A673 (cell line): ENCODE data around the gene TRIAP1. TPM values are rescaled to one million over a fixed set of nuclear protein-coding genes. Genes with fewer than 3 reads are reported as not detected.

Experiments used
- Bru-seq: library from RNA; stranded (reverse); fragments of 400-500 nt; gene quantifications from one replicate; lab custom pipeline; 2021; lab: Mats Ljungman, UMichigan
- BruChase-seq, 2 experiments: library from RNA; stranded (reverse); fragments of 400-500 nt; gene quantifications; one replicate each; lab custom pipeline; 2021; lab: Mats Ljungman, UMichigan
- BruUV-seq: library from RNA; stranded (reverse); fragments of 400-500 nt; replicated peaks from 2 replicates; lab custom pipeline; 2021; lab: Mats Ljungman, UMichigan
- CTCF ChIA-PET: fragments of 300-600 bp; sonication (Branson Sonifier 250); formaldehyde crosslinking; loops from one replicate; lab custom pipeline; 2022; ENCODE audit warnings: antibody characterized with exemption; lab: Charles Lee
- POLR2A ChIA-PET: fragments of 300-600 bp; sonication (Branson Sonifier 250); formaldehyde crosslinking; loops from one replicate; lab custom pipeline; 2022; ENCODE audit warnings: antibody characterized with exemption; ENCODE audit not compliant: low non-redundant PET; lab: Charles Lee
- DNase-seq: peaks from one replicate; pipeline ENCODE4 v3.0.0-alpha.2; 2015; ENCODE audit warnings: low spot score
- H3K27ac ChIP-seq: fragments of 200-600 bp; sonication (generic); 2 replicates; pipeline ENCODE4 v1.5.1; 2016; ENCODE audit warnings: mixed run types, low read depth, mild to moderate bottlenecking, mixed read lengths, antibody characterized with exemption, low read length; ENCODE audit not compliant: poor library complexity, severe bottlenecking
- H3K27me3 ChIP-seq: fragments of 200-600 bp; sonication (generic); replicated peaks from 2 replicates; pipeline ENCODE4 v1.6.1; 2017; ENCODE audit warnings: mixed run types, low read depth, mild to moderate bottlenecking, mixed read lengths, antibody characterized with exemption, low read length; ENCODE audit not compliant: insufficient read depth, poor library complexity
- H3K36me3 ChIP-seq: fragments of 200-600 bp; sonication (generic); 2 replicates; pipeline ENCODE4 v1.6.1; 2016; ENCODE audit warnings: mixed run types, mild to moderate bottlenecking, mixed read lengths, antibody characterized with exemption, low read length; ENCODE audit not compliant: insufficient read depth, poor library complexity, severe bottlenecking
- H3K4me1 ChIP-seq: fragments of 200-600 bp; sonication (generic); 2 replicates; pipeline ENCODE4 v1.6.1; 2017; ENCODE audit warnings: mixed run types, mild to moderate bottlenecking, mixed read lengths, antibody characterized with exemption, low read length; ENCODE audit not compliant: insufficient read depth, poor library complexity, severe bottlenecking
- H3K4me3 ChIP-seq: fragments of 200-600 bp; sonication (generic); 2 replicates; pipeline ENCODE4 v1.5.1; 2016; ENCODE audit warnings: low read depth, mixed run types, mild to moderate bottlenecking, mixed read lengths, low read length; ENCODE audit not compliant: poor library complexity, severe bottlenecking
- H3K9me3 ChIP-seq: fragments of 200-600 bp; sonication (generic); 2 replicates; pipeline ENCODE4 v1.6.1; 2016; ENCODE audit warnings: mixed run types, low read depth, mild to moderate bottlenecking, mixed read lengths, antibody characterized with exemption, low read length; ENCODE audit not compliant: poor library complexity, severe bottlenecking
- EZH2 ChIP-seq: fragments of 200-600 bp; sonication (generic); IDR thresholded peaks from 2 replicates; pipeline ENCODE4 v1.6.1; 2017; ENCODE audit warnings: borderline replicate concordance, low read depth, mild to moderate bottlenecking, mixed read lengths, antibody characterized with exemption, low read length; ENCODE audit not compliant: poor library complexity, severe bottlenecking
- intact Hi-C: fragments of 100-400 bp; cut with micrococcal nuclease; formaldehyde crosslinking; loops from one replicate; pipeline ENCODE4 v1.10.0; 2022; ENCODE audit not compliant: unreplicated experiment
- long read RNA-seq: library from polyadenylated mRNA; stranded (forward); transcript quantifications from one replicate; pipeline ENCODE4 v2.0.0, GENCODE V29; 2022
- total RNA-seq: library from RNA; stranded (reverse); gene quantifications from 2 replicates; pipeline ENCODE4 v1.2.3, GENCODE V29; 2021
- TF ChIP-seq, protein P1 (sequence below): fragments of 300-800, 200-600 bp; sonication (generic); conservative IDR thresholded peaks from 2 replicates; pipeline ENCODE4 v1.5.1; 2017; ENCODE audit warnings: low read depth, mild to moderate bottlenecking, antibody characterized with exemption, low read length, moderate library complexity, mixed read lengths

TRIAP1 gene
- total RNA-seq: 29.4 and 36.4 TPM in 2 replicates
- percentile 83 among the genes with signal in this experiment for Bru-seq, nascent RNA
- BruChase-seq, experiment 1, labeled RNA remaining after a 2-hour chase: percentile 96 among the genes with signal in this experiment
- BruChase-seq, experiment 2, labeled RNA remaining after a 6-hour chase: percentile 95 among the genes with signal in this experiment
- long read RNA-seq, transcript TRIAP1-202 (2 exons, 1,182 nt): major isoform, 51 of 62 reads
- long read RNA-seq, partial matches to known transcripts: 6 of 62 reads
- long read RNA-seq, other reads (novel, unspliced or antisense): 2 of 62 reads

DNA sequence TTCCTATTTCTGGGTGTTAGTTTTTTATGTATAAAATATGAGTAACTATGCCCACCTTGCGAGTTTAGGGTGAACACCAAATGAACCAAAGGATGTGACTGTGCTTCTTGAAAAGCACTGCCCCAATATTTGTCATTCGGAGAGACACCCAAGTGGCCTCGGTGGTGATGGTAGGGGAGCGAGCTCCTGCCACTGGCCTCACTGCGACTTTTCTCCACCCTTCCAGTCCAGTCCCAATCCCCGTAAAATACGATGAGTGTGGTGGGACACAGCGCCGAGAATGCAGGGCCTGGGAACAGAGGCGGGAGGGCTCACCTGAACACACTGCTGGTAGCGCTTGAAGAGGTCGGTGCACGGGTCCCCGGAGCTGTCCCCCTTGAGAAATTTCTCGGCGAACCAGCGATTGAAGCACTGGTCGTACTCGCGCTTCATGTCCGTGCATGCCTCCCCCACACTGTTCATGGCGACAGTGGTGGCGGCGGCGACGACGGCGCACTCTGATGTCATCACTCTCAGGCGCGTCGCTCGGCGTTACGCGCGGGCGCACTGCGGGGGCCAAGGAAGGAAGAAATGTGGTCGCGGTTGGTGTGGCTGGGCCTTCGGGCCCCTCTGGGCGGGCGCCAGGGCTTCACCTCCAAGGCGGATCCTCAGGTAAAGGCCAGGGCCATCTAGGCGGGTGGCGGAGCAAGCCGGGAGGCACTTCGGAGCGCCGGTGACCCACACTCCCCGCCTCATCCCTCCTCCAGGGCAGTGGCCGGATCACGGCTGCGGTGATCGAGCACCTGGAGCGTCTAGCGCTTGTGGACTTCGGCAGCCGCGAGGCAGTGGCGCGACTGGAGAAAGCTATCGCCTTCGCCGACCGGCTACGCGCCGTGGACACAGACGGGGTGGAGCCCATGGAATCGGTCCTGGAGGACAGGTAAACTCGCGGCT is at the start of gene TRIAP1, which contains the start of gene GATC:
TSS of gene TRIAP1 (minus strand) at position 474 of the 933 bp plus-strand sequence. CDS start at position 462, 12 bp downstream.
TSS of gene GATC (plus strand) at position 534 of the 933 bp plus-strand sequence. CDS start at position 571, 37 bp downstream.
- TSS peak; percentile 82 for BruUV-seq
- H3K9me3 ChIP-seq: no peaks in the 10 kb centered on the region
- ChIA-PET CTCF (no interaction called here), POLR2A (no interaction called here)
- peak within 1 kb of the TSS; percentile 100 for H3K4me3 ChIP-seq
- H3K27me3 ChIP-seq: no peaks in the 10 kb centered on the region
- peaks cover 45% of the 10 kb centered on the region for H3K36me3 ChIP-seq
- H3K4me1 ChIP-seq: peaks cover 6% of the 10 kb centered on the region
- peak; percentile 90 for DNase-seq
- intact Hi-C loops: no loop called here
- peak within 1 kb of the TSS; percentile 97 for H3K27ac ChIP-seq
- TF ChIP-seq EZH2: no peak

DNA sequence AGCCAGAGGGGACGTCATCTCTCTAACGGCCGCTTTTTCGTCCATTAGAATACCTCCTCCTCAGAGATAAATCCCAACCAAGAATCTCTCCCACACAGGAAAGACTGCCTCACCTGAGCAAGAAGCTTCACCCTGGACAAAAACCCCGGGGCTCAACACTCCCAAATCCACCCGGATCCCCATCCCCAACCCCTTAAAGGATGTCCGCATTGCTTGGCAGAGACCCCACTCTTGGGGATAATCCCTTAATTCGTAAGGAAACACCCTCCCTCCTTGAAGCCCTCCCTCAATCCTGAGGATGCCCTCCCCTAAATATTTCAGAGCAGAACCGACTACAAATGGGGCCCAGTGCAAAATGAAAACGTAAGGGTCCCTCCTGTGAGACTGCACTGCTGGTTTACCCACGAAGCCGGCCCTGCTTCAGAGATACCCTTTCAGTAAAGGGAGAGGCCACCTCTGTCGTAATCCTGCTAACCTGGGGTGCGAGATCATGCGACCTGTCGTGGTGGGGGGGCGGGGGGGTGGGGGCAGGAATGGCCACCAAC is 49.1 kb upstream of the TRIAP1 start:
- H3K27ac ChIP-seq: peak overlapping the region; percentile 83
- BruUV-seq: no TSS peak
- H3K4me1 ChIP-seq: peaks cover 17% of the 10 kb centered on the region
- ChIA-PET POLR2A (interaction anchor here (0.6 to 0.7 kb wide), 2 partner anchors 182 to 473 kb away, joined by 5 to 6 read pairs; no protein-coding TSS in a partner anchor), CTCF (interaction anchor here (0.5 kb wide), 1 partner anchor 12 kb away, joined by 5 read pairs; no protein-coding TSS in a partner anchor)
- no peaks in the 10 kb centered on the region for H3K9me3 ChIP-seq
- no peak for TF ChIP-seq EZH2
- TF ChIP-seq, protein P1, sequence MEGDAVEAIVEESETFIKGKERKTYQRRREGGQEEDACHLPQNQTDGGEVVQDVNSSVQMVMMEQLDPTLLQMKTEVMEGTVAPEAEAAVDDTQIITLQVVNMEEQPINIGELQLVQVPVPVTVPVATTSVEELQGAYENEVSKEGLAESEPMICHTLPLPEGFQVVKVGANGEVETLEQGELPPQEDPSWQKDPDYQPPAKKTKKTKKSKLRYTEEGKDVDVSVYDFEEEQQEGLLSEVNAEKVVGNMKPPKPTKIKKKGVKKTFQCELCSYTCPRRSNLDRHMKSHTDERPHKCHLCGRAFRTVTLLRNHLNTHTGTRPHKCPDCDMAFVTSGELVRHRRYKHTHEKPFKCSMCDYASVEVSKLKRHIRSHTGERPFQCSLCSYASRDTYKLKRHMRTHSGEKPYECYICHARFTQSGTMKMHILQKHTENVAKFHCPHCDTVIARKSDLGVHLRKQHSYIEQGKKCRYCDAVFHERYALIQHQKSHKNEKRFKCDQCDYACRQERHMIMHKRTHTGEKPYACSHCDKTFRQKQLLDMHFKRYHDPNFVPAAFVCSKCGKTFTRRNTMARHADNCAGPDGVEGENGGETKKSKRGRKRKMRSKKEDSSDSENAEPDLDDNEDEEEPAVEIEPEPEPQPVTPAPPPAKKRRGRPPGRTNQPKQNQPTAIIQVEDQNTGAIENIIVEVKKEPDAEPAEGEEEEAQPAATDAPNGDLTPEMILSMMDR: no peak
- peaks cover 23% of the 10 kb centered on the region for H3K36me3 ChIP-seq
- no peaks in the 10 kb centered on the region for H3K27me3 ChIP-seq
- intact Hi-C loops: no loop called here
- no peak for DNase-seq
- peak overlapping the region; percentile 93 for H3K4me3 ChIP-seq

DNA sequence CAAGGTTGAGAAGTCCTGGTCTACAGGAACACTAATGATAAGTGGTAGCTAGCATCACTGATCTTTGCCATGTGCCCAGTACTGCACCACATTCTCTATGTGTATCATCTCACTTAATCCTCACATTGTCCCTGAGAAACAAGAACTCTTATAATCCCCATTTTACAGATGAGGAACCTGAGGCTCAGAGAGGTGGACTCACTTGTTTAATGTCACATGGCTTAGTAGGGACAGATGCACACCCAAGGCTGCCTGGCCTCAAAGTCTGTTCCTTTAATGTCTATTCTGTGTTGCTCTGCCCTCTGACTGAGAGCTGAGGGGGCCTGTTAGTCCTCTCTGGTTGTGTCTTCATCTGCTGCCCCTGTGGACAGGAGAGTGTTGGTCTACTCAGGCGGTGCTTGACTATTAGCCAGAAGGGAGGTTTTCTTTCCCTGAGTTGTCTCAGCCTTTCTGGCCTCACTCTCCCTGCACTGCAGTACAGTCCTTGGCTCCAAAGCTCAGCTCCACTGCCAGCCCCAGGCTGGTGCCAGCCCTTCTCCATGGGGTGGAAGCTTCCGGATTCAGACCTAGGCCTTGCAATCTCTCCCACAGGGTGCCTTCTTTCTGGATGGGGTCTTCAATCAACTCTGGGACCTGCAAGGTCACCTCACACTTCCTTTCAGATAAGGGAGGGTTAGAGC is 44.8 kb upstream of the TRIAP1 start:
- Histone ChIP-seq H3K4me1 (peaks cover 16% of the 10 kb centered on the region), H3K27ac (no peak overlapping the region), H3K9me3 (no peaks in the 10 kb centered on the region), H3K4me3 (no peak overlapping the region), H3K36me3 (no peaks in the 10 kb centered on the region), H3K27me3 (no peaks in the 10 kb centered on the region)
- ChIA-PET POLR2A (interaction anchor here (0.6 kb wide), 1 partner anchor 532 kb away, joined by 3 read pairs; no protein-coding TSS in a partner anchor), CTCF (no interaction called here)
- no peak for TF ChIP-seq EZH2
- TF ChIP-seq, protein P1: no peak
- intact Hi-C loops: no loop called here
- DNase-seq: no peak
- BruUV-seq: TSS peak; percentile 5
